Measurements from ENCODE around the gene DIDO1.

DIDO1 gene

DNA sequence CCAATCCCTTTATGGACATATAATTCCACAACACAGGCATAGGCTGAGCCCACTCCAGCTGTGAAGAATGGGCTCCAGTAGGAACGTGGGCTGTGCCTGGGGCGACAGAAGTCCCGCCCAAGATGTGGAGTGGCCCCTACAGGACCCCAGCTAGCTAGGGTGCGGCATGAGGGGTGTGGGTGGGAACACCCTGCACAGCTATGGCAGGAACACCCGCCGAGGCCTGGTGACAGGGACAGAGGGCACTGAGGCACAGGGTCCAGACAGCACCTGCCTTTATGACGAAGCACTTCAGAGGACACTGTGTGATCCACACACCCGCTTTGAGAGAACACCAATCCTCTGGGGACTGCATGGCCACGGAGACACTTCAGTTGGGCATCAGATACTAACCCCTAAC is 36.4 kb downstream of the DIDO1 start:
- DNase-seq = no peak

- no peak for DNase-seq
Measured at GRCh38 chr20:62889411-62889810, 36.9 kb downstream of the DIDO1 start.

- no peak for DNase-seq
Measured at GRCh38 chr20:62888910-62889309, 37.4 kb downstream of the DIDO1 start.

DNA sequence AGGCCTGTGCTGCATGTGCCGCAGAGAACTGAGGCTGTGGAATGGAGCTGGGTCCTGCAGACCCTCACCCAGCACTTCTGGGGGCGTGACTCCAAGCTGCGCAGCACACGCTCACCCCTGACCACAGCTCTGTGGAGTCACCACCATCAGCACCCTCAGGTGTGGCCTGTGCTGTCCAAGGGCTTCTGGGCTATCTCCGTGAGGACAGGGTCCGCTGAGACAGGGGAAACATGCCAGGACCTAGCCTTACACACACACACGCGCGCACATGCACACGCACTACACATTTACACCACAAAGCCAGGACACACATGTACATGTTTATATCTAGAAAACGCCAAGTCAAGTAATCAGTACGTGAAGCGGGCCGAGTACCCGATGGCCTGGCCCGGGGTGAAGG is 37.9 kb downstream of the DIDO1 start:
- no peak for DNase-seq

DNA sequence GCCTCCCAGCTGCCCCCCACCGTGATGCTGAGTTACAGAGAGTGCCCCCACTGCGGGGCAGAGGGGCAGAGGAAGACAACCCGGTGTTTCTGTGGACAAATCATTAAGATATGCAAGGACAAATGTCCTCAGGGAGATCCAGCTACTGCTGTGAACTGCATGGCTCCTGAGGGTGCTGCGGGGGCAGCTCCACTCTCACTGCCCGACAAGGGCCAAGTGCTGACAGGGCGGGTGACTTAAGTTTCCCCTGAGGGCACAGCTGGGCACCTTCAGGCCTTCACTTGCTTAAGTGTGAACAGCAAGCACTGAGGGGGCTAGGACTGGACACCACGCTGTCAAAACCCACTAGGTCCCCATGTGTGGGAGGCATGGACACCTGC is 38.5 kb downstream of the DIDO1 start:
- DNase-seq = no peak

- no peak for DNase-seq
Measured at GRCh38 chr20:62887152-62887859, 39.0 kb downstream of the DIDO1 start.

GRCh38 chr20:62886709-62887058 is 39.6 kb downstream of the DIDO1 start:
- no peak for DNase-seq

DNA sequence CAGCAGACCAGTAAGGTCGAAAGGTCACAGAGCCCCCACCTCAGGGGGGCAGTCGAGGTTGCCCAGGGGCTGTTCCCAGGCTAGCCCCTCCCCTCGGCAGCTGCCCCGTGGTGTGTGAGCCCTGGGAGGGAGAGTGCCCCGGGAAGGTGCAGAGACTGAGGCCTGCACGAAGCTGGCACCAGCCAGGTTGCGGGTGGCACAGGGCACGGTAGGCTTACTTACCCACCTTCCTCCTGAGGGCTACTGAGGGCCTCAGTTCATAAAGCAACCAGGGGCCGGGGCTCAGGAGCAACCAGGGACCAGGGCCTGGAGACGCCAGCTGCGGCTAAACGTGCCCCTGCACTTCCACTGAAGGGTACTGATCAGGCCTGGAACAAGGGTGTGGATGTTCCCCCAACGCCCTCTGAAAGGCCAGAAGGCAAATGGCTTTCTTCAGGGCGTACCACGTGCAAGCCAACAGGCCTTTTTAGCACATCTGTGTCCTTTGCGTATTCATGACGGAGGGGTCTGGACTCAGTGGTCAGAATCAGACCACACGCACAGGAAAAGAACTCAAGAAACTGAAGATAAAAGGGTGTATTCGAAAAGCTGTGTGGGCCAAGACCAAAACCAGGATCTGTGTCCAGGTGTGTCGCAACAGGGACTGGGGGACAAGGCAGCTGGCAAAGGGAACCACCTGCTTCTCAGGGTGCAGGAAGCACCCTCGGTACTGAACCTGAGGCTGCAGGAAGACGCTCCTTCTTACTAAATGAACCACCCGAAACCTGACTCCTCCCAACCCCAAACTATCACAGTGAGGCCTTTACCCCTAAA is 40.2 kb downstream of the DIDO1 start:
- DNase-seq = no peak

DNA sequence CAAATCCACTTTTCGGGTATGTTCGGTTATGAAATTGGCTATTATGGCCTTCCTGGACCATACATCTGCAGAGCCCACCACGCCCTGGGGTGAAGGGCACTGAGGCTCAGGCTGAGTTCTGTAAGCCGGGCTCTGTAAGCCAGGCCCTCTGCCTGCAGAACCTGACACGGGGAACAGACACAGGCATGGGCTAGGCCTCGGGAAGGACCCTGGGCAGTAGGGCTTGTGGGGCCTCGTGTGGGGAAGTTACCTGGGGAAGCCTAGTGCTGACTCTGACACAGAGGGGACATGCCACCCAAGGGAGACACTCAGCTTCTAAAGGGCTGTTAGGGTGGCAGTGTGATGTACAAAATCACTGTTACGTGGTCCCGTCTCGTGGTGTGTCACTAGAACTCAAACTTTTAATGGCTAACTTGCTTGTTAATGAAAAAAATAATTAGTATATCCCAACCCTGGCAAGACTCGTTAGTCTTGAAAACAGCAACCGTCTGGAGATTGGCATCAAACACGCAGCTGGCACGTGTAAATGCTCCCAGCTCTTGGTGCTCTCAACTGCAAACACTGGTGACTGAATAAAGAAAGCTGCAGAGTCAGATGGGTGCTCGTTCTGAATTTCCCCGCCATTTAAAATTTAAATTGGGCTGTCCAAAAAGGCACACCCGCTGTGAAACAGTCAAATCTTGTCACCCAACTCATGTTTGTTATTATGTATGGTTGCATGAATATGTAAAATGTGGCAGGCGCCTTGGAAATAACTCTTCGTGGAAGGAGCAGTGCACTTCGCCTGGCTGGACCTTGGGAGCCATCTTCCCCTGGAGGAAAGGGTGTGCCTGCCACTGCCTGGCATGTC is 41.0 kb downstream of the DIDO1 start:
- no peak for DNase-seq

GRCh38 chr20:62884556-62884955 is 41.7 kb downstream of the DIDO1 start:
- DNase-seq = no peak

DNA sequence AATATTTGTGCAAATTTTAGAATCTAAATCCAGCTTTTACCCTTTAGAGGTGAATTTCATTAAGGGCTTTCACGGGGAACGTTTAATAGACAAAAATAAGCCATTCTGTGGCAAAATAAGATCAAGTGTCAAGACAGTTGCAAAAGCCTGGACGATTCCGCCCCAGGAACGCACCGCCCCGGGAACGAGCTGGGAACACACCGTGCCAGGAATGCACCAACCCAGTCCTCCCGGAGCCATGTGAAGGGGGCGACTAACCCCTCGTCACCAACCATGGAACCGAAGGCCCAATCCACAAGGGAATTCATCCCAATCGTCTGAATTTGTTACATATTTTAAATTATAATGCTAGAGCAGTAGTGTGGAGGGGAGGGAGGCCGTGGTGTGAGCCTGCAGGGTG is 43.9 kb downstream of the DIDO1 start:
- no peak for DNase-seq

DNA sequence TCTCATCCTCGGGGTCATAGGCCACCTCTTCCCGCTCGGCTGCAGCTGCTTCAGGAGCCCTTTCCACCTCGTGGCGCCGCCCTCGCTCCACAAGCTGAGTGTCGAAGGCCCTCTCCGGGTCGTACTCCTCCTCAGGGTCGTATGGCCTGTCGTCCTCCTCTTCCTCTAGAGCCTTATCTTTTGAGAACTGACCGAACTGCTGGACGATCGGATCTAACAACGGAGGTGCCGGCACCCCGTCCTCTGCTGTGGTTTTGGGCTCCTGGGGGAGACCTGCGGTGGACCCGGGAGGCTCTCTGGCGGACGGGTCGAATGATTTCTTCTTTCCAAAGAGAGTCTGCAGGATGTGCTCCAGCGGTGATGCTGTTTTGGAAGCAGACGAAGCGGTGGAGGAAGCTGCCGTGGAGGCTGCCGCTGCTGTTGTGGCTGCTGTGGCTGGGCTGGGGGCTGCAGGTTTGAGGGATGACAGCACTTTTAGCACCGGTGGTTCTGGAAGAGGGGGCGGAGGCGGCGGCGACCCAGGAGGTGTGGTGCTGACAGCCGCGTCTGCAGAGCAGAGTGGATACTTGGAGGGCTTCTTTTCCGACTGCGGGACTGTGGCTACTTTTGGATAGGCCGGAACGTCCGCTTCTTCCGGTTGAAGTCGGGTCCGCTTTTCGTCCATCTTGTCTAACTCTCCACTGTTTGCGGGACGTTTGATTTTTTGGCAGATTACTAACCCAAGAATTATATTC is 44.5 kb downstream of the DIDO1 start:
- no peak for DNase-seq

GRCh38 chr20:62880935-62881661 is 45.2 kb downstream of the DIDO1 start:
- no peak for DNase-seq

DNA sequence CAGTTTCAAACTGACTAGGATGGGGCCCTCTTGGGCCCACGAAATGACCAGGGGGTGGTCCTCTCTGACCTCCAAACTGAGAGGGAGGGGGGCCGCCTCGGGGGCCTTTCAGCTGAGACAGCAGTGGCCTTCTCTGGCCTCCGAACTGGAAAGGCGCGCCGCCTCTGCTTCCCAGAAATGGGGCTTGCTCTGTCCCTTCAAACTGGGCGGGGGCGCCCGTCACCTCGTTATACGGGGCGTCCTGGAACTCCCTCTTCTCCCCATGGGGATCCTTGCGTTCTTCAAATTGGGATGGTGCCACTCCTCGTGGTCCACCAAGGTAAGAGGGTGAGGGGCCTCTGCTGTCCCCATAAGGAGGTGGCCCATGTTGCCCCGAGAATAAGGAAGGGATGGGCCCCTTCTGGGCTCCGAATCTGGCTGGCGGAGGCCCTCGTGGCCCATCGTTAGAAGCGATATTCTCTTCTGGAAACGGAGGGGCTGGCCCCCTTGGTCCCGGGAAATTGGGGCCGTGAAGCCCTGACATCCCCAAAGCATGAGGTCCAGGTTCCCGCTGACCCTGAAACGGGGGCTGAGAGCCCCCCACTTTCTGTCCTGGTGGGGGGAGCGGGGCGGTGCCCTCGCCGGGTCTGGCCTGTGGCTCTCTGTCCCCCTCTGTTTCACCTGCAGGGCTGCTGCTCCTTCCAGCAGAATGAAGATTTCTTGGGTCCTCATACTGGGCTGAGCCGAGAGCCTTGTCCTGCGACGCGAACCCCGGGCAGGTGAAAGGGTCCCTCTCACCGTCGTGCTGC is 46.0 kb downstream of the DIDO1 start:
- DNase-seq = no peak

DNA sequence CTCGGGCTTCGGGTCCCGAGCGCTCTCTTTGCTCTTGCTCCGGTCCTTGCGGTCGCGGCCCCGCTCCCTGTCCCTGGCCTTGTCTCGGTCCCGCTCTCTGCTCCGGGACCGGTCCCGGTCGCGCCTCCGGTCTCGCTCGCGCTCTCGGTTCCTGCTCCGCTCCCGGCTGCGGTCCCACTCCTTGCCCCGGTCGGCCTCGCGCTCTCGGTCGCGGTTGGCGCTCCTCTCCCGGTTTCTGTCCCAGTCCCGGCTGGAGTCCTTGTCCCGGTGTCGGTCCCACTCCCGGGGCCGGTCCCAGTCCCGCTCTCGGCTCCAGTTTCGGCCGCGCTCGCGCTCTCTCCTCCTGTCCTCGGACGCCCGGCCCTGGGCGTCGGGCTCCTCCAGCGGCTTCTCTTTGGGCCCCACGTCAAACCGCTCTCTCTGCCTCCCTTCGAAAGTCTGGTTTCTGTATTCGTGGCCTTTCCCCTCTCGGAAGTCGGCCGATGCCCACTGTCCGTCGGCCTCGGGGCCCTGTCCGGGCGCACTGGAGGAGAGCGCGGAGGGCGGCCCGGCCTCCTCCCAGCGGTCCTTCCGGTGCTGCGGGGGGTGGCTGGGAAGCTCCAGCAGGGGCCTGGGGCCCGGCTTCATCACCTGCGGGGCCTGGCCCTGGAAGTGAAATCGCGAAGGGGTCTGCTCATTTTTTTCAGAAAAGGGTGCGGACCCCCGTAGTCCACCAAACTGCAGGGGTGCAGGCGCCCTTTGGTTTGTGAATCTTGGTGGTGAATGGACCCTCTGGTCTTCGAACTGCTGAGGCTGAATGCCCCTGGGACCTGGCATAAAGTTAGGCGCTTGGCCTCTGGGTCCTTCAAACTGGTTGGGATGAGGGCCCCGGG is 46.8 kb downstream of the DIDO1 start:
- no peak for DNase-seq

DNA sequence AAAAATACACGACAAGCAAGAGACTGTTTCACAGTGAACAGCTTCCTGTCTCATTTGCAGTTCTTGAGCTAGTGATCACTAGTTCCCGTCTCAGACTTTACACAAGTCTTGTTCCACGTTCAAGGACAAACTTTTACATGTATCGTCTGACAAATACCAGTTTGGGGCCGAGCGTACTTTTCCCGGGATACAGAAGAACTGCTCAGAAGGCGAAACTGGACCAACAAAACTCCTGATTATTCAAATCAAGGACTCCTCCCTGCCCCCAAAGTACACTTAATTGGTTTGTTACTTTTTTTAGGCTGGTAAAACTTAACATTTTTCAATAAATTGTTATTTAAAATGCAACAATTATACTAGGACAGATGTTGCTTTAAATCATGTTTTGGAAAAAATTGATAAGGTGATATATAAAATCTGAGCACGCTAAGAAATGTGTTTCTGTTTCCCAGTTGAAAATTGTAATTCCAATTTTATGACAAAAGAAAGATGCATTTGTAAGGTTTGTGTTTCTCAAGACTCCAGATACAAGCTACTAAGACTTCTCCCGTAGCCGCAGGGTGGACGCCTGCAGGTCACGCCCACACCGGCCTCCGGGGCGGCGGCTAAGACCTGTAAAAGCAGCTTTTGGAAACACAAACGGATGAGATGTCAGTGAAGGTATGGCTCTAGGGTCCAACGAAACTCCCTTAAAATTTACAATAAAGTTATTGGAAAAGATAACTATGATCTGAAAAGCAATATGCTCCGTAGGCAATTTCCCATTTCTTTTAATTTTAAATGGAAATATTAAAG is 47.9 kb downstream of the DIDO1 start:
- no peak for DNase-seq

GRCh38 chr20:62876902-62877816 is 49.1 kb downstream of the DIDO1 start:
- DNase-seq = no peak

DNA sequence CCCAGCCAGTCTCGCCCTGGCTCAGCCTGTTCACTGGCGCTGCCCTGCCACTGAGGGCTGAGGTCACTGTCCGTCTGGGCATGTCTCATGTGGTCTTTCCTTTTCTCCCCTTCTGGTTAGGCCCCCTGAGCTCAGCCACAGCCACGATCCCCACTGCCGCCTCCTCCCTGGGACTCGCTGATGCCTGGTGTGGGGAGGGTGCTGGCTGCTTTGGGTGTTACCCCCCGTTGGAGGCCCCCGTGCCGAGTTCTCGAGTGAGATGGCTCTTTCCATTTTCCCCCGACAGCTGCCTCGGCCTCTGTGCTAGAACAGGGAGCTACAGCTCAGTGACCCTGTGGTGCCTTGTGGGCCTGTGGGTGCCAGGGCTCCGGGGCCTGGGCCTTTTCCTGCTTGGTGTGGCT is 49.8 kb downstream of the DIDO1 start:
- DNase-seq = no peak
